SIG-M5 (cell line): ENCODE measurements around the gene ZNF324B.
"Not testable (repeated sequence)": the region's sequence is repeated elsewhere in the genome, so short reads cannot be mapped to it uniquely, and the experiment has no call there.

Experiments used
- DNase-seq: peaks from one replicate; lab custom pipeline; 2025; lab: John Stamatoyannopoulos, UW

The ZNF324B gene

GRCh38 chr19:58451358-58452101 lies at the start of gene ZNF324B:
ZNF324B (plus strand) TSS chr19:58451622; CDS start chr19:58453702, 2,080 bp downstream.
- DNase-seq = peak; percentile 51

DNA sequence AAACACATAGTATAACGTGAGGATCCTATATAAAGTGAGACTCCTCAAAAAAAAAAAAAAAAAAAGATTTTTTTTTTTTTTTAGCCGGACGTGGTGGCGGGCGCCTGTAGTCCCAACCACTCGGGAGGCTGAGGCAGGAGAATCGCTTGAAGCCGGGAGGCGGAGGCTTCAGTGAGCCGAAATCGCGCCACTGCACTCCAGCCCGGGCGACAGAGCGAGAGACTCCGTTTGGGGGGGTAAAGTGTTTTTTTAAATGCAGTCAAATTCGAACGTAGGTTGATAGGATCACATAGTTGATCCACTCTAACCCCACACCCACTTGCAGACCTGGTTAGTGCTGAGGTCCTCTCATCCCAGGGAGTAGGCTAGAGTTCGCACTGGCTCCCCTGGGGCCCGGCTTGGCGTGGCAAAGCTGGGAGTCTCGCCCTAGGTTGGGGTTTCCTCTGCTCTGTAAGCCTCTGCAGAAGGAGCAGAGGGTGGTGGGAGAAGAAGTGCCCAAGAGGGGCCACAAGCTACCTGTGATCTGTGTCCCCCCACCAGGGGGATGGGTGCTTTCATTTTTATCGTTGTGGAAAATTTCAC lies 49.5 kb upstream of the ZNF324B start:
- DNase-seq = no peak

DNA sequence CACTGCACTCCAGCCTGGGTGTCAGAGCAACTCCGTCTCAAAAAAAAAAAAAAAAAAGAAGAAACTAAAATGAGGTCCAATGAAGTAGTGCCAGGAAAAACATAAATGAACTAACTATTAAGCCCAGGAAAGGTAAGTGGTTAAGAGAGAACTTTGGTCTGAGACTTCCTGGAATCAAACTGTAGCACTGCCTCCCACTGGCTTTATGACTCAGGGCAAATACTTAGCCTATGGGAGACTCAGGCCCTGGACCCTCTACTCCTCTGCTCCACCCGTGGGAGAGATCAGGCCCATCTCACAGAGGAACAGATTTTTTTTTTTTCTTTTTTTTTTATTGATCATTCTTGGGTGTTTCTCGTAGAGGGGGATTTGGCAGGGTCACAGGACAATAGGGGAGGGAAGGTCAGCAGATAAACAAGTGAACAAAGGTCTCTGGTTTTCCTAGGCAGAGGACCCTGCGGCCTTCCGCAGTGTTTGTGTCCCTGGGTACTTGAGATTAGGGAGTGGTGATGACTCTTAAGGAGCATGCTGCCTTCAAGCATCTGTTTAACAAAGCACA lies 47.4 kb upstream of the ZNF324B start:
- DNase-seq = not testable (repeated sequence)

DNA sequence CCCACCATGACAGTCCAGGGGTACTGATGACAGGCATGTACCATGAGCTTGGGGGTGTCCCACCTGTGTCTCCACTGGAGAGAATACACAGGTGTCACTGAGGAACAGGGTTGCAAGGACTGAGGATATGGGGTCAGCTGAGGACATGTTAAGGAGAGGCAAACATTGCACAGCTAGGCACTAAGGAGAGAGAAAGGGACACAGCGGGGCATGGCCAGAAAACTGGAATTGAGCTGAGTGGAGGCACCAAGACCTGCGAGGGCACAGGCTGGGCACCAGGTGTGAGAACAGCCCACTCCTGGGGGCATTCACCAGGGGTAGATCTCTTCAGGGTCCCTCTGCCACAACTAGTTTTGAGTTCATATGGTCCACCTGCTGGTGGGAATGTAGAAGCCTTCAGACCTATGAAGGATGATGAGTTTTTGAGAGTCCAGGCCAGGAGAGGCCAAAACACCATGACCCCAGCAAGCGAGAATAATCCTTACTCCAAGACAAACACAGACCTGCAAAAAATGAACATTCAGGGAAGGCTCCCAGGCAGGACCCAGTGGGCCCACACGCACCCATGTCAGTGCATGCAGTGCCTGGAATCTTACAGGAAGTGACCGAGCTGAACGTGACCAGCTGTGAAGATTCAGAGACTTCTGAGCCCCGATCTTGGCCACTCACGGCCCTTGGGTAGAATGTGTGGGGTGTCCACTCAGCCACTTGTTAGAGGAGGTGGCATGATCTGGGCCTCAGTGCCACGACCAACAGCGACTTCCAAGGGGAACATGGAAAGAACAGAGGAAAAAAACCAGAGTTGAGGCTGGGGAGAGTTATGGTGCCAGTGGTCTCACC lies 44.4 kb upstream of the ZNF324B start:
- no peak for DNase-seq

- DNase-seq = no peak
Measured at GRCh38 chr19:58407658-58408151, 43.7 kb upstream of the ZNF324B start.

GRCh38 chr19:58408152-58409009 lies 43.0 kb upstream of the ZNF324B start, which contains the start of gene ZNF584:
ZNF584 (plus strand) TSS chr19:58408649; CDS start chr19:58409148, 499 bp downstream.
- peak; percentile 85 for DNase-seq

DNA sequence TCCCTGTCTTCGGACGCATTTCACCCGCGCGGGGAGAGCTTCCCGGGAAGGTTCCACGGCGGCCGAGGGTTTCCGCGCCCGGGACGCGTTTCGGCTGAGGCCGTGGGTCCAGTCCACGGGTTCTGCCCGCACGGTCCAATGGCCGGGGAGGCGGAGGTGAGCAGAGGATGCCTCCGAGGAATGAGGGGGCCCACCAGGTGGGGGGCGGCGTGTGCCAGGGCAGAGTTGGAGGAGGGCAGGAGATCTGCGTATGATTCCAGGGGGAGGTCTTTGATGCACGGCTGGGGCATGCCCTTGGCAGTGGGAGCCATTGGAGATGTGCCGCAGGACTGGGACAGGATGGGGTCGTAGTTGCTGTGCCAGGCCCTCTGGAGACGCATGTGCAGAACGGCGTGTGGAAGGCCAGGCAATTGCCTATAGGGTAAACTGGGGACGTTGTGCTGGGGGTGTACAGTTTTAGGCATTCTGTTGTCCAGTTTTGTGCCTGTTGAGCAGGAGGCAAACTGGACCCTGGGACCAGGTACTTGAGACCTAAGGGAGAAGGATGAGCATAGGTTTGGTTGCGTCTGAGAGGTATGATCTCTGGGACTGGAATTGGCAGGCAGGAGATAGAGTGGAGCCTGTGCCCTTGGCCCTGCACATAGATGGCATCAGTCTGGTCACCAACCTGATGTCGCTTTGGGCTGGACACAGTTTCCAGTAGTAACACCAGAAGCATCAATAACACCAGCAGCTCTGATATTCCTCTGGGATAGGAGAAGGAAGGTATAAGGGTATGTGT lies 42.2 kb upstream of the ZNF324B start:
- no peak for DNase-seq

- no peak for DNase-seq
Measured at GRCh38 chr19:58416604-58417003, 34.8 kb upstream of the ZNF324B start.

- no peak for DNase-seq
Measured at GRCh38 chr19:58417071-58417470, 34.4 kb upstream of the ZNF324B start.

DNA sequence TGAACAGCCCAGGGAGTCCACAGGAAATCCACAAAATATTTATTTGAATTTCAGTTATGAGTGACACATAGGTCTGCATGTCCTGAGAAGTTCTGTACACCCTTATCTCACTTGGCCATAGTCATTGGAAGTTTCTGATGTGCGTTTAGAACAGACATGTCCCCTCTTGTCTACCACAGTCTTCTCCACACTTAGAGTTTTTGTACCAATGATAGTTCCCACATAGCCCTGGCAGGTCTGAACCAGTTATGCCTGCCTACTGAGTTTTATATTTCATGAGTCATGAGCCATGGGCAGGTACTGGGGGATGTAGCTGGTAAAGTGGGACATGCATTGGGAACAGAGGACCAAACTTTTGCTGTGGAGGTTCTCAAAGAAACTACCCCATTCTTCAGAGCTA lies 22.8 kb upstream of the ZNF324B start:
- DNase-seq = no peak

GRCh38 chr19:58429745-58430144 lies 21.7 kb upstream of the ZNF324B start:
- DNase-seq = no peak

GRCh38 chr19:58434217-58434616 lies 17.2 kb upstream of the ZNF324B start:
- DNase-seq = no peak

GRCh38 chr19:58439576-58440554 lies 11.6 kb upstream of the ZNF324B start, which contains the start of gene ZNF132:
ZNF132 (minus strand) TSS chr19:58440153; CDS start chr19:58439821, 332 bp downstream.
- DNase-seq = no peak

DNA sequence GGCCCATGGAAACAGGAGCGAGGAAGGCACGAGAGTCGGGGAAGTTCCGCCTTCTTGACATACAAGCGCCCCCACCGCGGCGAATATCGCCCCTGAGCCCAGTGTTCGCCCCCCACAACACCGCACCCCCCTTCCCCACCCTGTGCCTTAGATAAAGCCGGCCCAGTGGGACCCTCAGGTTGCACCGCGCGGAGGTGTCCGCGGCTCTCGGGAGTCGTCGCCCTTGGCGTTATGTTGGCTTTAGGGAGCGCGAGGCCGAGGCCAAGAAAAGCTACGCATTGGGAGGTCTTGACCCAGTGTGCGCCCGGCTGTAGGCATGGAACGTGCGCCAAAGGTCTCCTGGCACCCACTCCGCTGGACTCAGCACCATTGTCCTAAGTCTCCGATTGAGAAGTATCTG lies 10.9 kb upstream of the ZNF324B start:
- DNase-seq = no peak

DNA sequence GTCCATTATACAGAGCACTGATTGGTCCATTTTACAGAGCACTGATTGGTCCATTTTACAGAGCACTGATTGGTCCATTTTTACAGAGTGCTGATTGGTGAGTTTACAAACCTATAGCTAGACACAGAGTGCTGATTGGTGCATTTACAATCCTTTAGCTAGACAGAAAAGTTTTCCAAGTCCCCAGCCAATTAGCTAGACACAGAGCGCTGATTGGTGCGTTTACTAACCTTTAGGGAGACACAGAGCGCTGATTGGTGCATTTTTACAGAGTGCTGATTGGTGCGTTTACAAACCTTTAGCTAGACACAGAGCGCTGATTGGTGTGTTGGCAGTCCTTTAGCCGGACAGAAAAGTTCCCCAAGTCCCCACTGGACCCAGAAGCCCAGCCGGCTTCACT lies 8.4 kb upstream of the ZNF324B start:
- DNase-seq = not testable (repeated sequence)

GRCh38 chr19:58448860-58449259 lies 2.6 kb upstream of the ZNF324B start:
- not testable (repeated sequence) for DNase-seq

DNA sequence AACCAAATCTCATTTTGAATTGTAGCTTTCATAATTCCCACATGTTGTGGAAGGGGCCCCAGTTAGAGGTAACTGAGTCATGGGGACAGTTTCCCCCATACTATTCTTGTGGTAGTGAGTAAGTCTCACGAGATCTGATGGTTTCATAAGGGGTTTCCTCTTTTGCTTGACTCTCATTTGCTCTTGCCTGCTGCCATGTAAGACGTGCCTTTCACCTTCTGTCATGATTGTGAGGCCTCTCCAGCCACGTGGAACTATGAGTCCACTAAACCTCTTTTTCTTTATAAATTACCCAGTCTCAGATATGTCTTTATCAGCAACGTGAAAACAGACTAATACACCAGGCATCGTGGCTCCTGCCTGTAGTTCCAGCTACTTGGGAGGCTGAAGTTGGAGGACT lies 1.4 kb upstream of the ZNF324B start:
- DNase-seq = not testable (repeated sequence)

GRCh38 chr19:58450856-58451357 lies 515 bp upstream of the ZNF324B start:
- no peak for DNase-seq

DNA sequence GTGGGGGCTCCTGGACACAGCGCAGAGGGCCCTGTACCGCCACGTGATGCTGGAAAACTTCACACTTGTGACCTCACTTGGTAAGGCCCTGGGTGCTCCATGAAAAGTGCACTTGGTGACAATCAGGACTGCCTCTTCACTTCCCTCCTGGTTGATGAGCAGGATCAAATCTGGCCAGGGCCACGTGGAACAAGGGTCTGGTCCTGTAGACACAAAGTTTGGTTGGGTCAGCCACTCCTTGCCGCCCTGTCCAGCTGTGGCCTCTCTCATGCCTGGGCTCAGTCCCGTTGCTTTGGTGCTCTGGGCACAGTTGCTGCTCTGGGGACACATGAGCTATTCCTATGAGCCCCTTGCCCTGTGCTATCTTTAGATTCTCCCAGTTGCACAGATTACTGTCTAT lies 2.3 kb downstream of the ZNF324B start:
- no peak for DNase-seq
